Type B pancreatic cell (in vitro differentiated cells): ENCODE measurements around the gene NET1. TPM values are rescaled to one million over a fixed set of nuclear protein-coding genes. Genes with fewer than 3 reads are reported as not detected.
"Not testable (repeated sequence)": the region's sequence is repeated elsewhere in the genome, so short reads cannot be mapped to it uniquely, and the experiment has no call there.

Experiments
- DNase-seq: peaks from one replicate; pipeline ENCODE4 v3.0.0; 2021; ENCODE audit warnings: mixed read lengths; ENCODE audit not compliant: unreplicated experiment; ENCODE audit errors: extremely low spot score
- H3K27ac Mint-ChIP-seq: 2 replicates; pipeline ENCODE4 v1.8.0; 2021; ENCODE audit warnings: mild to moderate bottlenecking, mixed read lengths
- H3K27me3 Mint-ChIP-seq: 2 replicates; pipeline ENCODE4 v1.8.0; 2021; ENCODE audit warnings: mixed read lengths
- H3K36me3 Mint-ChIP-seq: 2 replicates; pipeline ENCODE4 v1.8.0; 2021; ENCODE audit warnings: mixed read lengths
- H3K4me1 Mint-ChIP-seq: one replicate; pipeline ENCODE4 v1.8.0; 2021; ENCODE audit warnings: mixed read lengths; ENCODE audit not compliant: unreplicated experiment
- H3K4me3 Mint-ChIP-seq: 2 replicates; pipeline ENCODE4 v1.8.0; 2021; ENCODE audit warnings: mild to moderate bottlenecking, mixed read lengths
- H3K9me3 Mint-ChIP-seq: 2 replicates; pipeline ENCODE4 v1.8.0; 2021; ENCODE audit warnings: mixed read lengths
- CTCF ChIP-seq: fragments of 200-600 bp; sonication (generic); conservative IDR thresholded peaks from 2 replicates; pipeline ENCODE4 v1.5.0; 2021; ENCODE audit warnings: antibody characterized with exemption, mild to moderate bottlenecking
- total RNA-seq: library from RNA; stranded (reverse); gene quantifications from 2 replicates; pipeline ENCODE4 v1.2.1, GENCODE V29; 2021; ENCODE audit warnings: low replicate concordance

NET1 gene
- total RNA-seq, 1 donor from 2014 or later = 105 TPM

- H3K27ac Mint-ChIP-seq = no peak overlapping the region
- DNase-seq = no peak
- no peak overlapping the region for H3K4me3 Mint-ChIP-seq
- H3K36me3 Mint-ChIP-seq = peaks cover 4% of the 10 kb centered on the region
- no peak for TF ChIP-seq CTCF
- H3K4me1 Mint-ChIP-seq = no peaks in the 10 kb centered on the region
- peaks cover 14% of the 10 kb centered on the region for H3K27me3 Mint-ChIP-seq
- peaks cover 6% of the 10 kb centered on the region for H3K9me3 Mint-ChIP-seq
Measured at GRCh38 chr10:5369362-5370158, 42.8 kb upstream of the NET1 start.

- Mint-ChIP-seq H3K27me3 (peaks cover 11% of the 10 kb centered on the region), H3K4me1 (no peaks in the 10 kb centered on the region), H3K4me3 (no peak overlapping the region), H3K27ac (no peak overlapping the region), H3K36me3 (peaks cover 4% of the 10 kb centered on the region), H3K9me3 (peaks cover 6% of the 10 kb centered on the region)
- TF ChIP-seq CTCF = no peak
- DNase-seq = no peak
Measured at GRCh38 chr10:5370493-5371352, 41.6 kb upstream of the NET1 start.

DNA sequence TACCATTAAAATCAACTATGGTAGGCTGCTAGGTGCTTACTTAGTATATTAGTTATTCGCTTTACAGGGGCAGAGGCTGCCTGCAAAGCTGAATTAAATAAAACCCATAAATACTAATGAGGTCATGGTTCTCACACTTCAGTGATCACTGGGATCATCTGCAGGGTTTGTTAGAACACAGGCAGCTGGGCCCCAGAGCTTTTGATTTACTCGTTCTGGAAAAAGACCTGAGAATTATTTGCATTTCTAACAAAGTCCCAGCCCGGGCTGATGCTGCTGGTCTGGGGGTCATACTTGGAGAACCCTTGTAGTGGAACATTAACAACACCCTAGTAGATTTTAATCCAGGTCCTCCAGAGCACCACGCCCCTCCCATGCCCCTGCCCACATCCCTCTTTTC, 39.0 kb upstream of the NET1 start:
- H3K4me3 Mint-ChIP-seq = no peak overlapping the region
- no peak for TF ChIP-seq CTCF

DNA sequence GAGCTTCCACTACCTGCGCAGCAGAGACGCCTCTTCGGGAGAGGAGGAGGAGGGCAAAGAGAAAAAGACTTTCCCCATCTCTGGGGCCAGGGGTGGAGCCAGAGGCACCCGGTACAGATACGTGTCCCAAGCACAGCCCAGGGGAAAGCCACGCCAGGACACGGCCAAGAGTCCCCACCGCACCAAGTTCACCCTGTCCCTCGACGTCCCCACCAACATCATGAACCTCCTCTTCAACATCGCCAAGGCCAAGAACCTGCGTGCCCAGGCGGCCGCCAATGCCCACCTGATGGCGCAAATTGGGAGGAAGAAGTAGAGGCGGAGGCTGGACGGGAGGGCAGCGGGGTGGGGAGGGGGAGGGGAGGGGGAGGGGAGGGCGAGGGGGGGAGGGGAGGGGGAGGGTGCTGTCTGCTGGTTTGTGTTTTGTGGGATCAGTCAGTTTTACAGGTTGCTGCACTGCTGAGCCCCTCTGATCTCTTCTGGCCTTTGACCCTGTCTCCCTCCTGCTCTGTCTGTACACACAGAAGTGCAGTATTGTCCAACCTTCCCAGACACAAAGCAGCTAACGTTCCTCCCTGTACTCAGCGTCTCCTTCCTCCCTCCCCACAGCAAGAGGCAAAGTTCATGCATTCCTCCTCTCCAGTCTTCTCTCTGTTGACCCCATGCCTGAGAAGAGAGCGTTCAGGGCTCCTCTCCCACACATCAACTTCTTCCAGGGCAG, 38.3 kb upstream of the NET1 start:
- TF ChIP-seq CTCF = no peak
- peaks cover 4% of the 10 kb centered on the region for H3K36me3 Mint-ChIP-seq
- DNase-seq = no peak
- peaks cover 6% of the 10 kb centered on the region for H3K9me3 Mint-ChIP-seq
- no peak overlapping the region for H3K4me3 Mint-ChIP-seq
- H3K27me3 Mint-ChIP-seq = no peaks in the 10 kb centered on the region
- no peaks in the 10 kb centered on the region for H3K4me1 Mint-ChIP-seq
- no peak overlapping the region for H3K27ac Mint-ChIP-seq

More for the DNA sequence above, 39.0 kb upstream of the NET1 start:
- Mint-ChIP-seq H3K9me3 (peaks cover 6% of the 10 kb centered on the region), H3K27me3 (no peaks in the 10 kb centered on the region), H3K4me1 (no peaks in the 10 kb centered on the region), H3K36me3 (peaks cover 4% of the 10 kb centered on the region), H3K27ac (no peak overlapping the region)
- DNase-seq = no peak

- H3K4me3 Mint-ChIP-seq = no peak overlapping the region
- no peak for TF ChIP-seq CTCF
- no peak overlapping the region for H3K27ac Mint-ChIP-seq
- H3K36me3 Mint-ChIP-seq = no peaks in the 10 kb centered on the region
- H3K4me1 Mint-ChIP-seq = no peaks in the 10 kb centered on the region
- H3K27me3 Mint-ChIP-seq = no peaks in the 10 kb centered on the region
- H3K9me3 Mint-ChIP-seq = no peaks in the 10 kb centered on the region
- no peak for DNase-seq
Measured at GRCh38 chr10:5376450-5376849, 35.9 kb upstream of the NET1 start.

DNA sequence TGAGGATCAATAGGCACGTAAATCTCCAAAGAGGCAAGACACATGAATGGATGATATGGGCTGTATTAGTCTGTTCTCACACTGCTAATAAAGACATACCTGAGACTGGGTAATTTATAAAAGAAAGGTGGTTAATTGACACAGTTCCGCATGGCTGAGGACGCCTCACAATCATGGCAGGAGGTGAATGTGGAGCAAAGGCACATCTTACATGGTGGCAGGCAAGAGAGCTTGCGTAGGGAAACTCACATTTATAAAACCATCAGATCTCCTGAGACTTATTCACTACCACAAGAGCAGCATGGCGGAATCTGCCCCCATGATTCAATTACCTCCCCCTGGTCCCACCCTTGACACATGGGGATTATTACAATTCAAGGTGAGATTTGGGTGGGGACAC, 33.2 kb upstream of the NET1 start:
- not testable (repeated sequence) for H3K4me1 Mint-ChIP-seq, H3K9me3 Mint-ChIP-seq, DNase-seq, H3K4me3 Mint-ChIP-seq, H3K27me3 Mint-ChIP-seq, H3K27ac Mint-ChIP-seq, H3K36me3 Mint-ChIP-seq

DNA sequence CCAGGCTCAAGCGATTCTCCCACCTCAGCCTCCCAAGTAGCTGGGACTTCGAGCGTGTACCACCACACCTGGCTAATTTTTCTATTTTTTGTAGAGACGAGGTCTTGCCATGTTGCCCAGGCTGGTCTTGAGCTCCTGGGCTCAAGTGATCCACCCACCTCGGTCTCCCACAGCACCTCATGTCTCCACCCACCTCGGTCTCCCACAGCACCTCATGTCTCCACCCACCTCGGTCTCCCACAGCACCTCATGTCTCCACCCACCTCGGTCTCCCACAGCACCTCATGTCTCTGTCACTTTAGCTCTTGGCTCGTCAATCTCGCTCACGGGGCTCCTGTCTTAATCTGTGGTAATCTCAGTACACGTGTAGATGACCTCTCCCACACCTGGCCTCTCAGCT, 32.0 kb upstream of the NET1 start:
- H3K9me3 Mint-ChIP-seq, H3K36me3 Mint-ChIP-seq, H3K4me3 Mint-ChIP-seq, DNase-seq, H3K4me1 Mint-ChIP-seq, H3K27me3 Mint-ChIP-seq, H3K27ac Mint-ChIP-seq: not testable (repeated sequence)
